Right atrium auricular region (tissue), 2 donors: ENCODE measurements around the gene MAN2B2. TPM values are rescaled to one million over a fixed set of nuclear protein-coding genes. Genes with fewer than 3 reads are reported as not detected.
A peak's percentile ranks its signal among the peaks of the same experiment; 100 is the strongest.

Source experiments
- DNase-seq: peaks from one replicate; pipeline ENCODE4 v3.0.0-alpha.2; 2019; ENCODE audit warnings: low spot score
- H3K27ac ChIP-seq, 2 donors: fragments of 200-600 bp; sonication (generic); 1 replicate in 1 of 2; 2 replicates in 1 of 2; pipeline ENCODE4 v1.5.1; 2016 to 2019
- H3K27me3 ChIP-seq, 2 donors: fragments of 200-600 bp; sonication (generic); one replicate each; pipeline versions ENCODE4 v1.5.1 to v1.6.0; 2017 to 2019
- H3K36me3 ChIP-seq: fragments of 200-600 bp; sonication (generic); one replicate; pipeline ENCODE4 v1.5.1; 2016
- H3K4me1 ChIP-seq, 2 donors: fragments of 200-600 bp; sonication (generic); one replicate each; pipeline versions ENCODE4 v1.5.1 to v1.6.0; 2017 to 2019
- H3K4me3 ChIP-seq, 2 donors: fragments of 200-600 bp; sonication (generic); 1 replicate in 1 of 2; 2 replicates in 1 of 2; pipeline ENCODE4 v1.5.1; 2017 to 2019; ENCODE audit warnings: mild to moderate bottlenecking in 1 of 2, moderate library complexity in 1 of 2
- H3K9me3 ChIP-seq, 2 donors: fragments of 200-600 bp; sonication (generic); one replicate each; pipeline ENCODE4 v1.5.1; 2019
- CTCF ChIP-seq, 2 donors: fragments of 200-600 bp; sonication (generic); IDR thresholded peaks; one replicate each; pipeline ENCODE4 v1.5.1; 2019; ENCODE audit warnings: antibody characterized with exemption in 2 of 2
- total RNA-seq, 2 donors: library from RNA; depleted of rRNA; stranded (reverse); fragments of >200 nt; gene quantifications; one replicate each; pipeline ENCODE4 v1.1.0, GENCODE V29; 2016

MAN2B2 gene
- total RNA-seq, 2 donors from 2014 or later: 23.7 to 25.5 TPM

- H3K27ac ChIP-seq: peak overlapping the region; percentile 96 to 97
- H3K4me1 ChIP-seq: peaks cover 0 to 32% of the 10 kb centered on the region in 2 donors
- H3K9me3 ChIP-seq: no peaks in the 10 kb centered on the region
- H3K36me3 ChIP-seq: peaks cover 12% of the 10 kb centered on the region
- no peak for DNase-seq
- TF ChIP-seq CTCF (IDR thresholded peaks at IDR 0.05): peak in 1 of 2 donors; percentile 16
- H3K27me3 ChIP-seq: no peaks in the 10 kb centered on the region
- H3K4me3 ChIP-seq: peak overlapping the region; percentile 83 to 89
Observed at GRCh38 chr4:6641164-6641970, 66.4 kb downstream of the MAN2B2 start.

GRCh38 chr4:6641971-6642320 is 67.0 kb downstream of the MAN2B2 start:
- H3K4me1 ChIP-seq: peaks cover 0 to 32% of the 10 kb centered on the region in 2 donors
- H3K9me3 ChIP-seq: no peaks in the 10 kb centered on the region
- H3K27me3 ChIP-seq: no peaks in the 10 kb centered on the region
- no peak for TF ChIP-seq CTCF (IDR thresholded peaks at IDR 0.05)
- H3K4me3 ChIP-seq: peak overlapping the region; percentile 83 to 89
- no peak for DNase-seq
- peak overlapping the region; percentile 96 to 97 for H3K27ac ChIP-seq
- peaks cover 12% of the 10 kb centered on the region for H3K36me3 ChIP-seq

- Histone ChIP-seq H3K4me1 (peaks cover 0 to 32% of the 10 kb centered on the region in 2 donors), H3K4me3 (no peak overlapping the region), H3K36me3 (peaks cover 12% of the 10 kb centered on the region), H3K27me3 (no peaks in the 10 kb centered on the region), H3K9me3 (no peaks in the 10 kb centered on the region), H3K27ac (peak overlapping the region; percentile 31 to 39)
- TF ChIP-seq CTCF (IDR thresholded peaks at IDR 0.05): no peak
- DNase-seq: no peak
Observed at GRCh38 chr4:6643141-6643847, 68.3 kb downstream of the MAN2B2 start.

GRCh38 chr4:6644792-6645530 is 70.0 kb downstream of the MAN2B2 start:
- Histone ChIP-seq H3K4me3 (no peak overlapping the region), H3K4me1 (peaks cover 0 to 27% of the 10 kb centered on the region in 2 donors), H3K36me3 (peaks cover 12% of the 10 kb centered on the region), H3K27me3 (no peaks in the 10 kb centered on the region), H3K9me3 (no peaks in the 10 kb centered on the region), H3K27ac (no peak overlapping the region)
- TF ChIP-seq CTCF (IDR thresholded peaks at IDR 0.05): no peak
- DNase-seq: no peak

GRCh38 chr4:6647169-6647568 is 72.2 kb downstream of the MAN2B2 start:
- H3K27me3 ChIP-seq: no peaks in the 10 kb centered on the region
- no peak overlapping the region for H3K27ac ChIP-seq
- no peak overlapping the region for H3K4me3 ChIP-seq
- peaks cover 0 to 17% of the 10 kb centered on the region in 2 donors for H3K4me1 ChIP-seq
- TF ChIP-seq CTCF (IDR thresholded peaks at IDR 0.05): no peak
- no peak for DNase-seq
- H3K9me3 ChIP-seq: no peaks in the 10 kb centered on the region
- H3K36me3 ChIP-seq: peaks cover 10% of the 10 kb centered on the region
